IMR-90 (cell line): Measurements from ENCODE around the gene KLK6. TPM values are rescaled to one million over a fixed set of nuclear protein-coding genes. Genes with fewer than 3 reads are reported as not detected.

ENCODE experiments used
- ATAC-seq: fragments of 200-7000 bp; cut with Tn5 transposase; 2 replicates; pipeline ENCODE4 v1.9.1; 2020; ENCODE audit warnings: low read depth, mild to moderate bottlenecking, moderate library complexity
- BruUV-seq: library from RNA; stranded (reverse); fragments of 400-500 nt; replicated peaks from 2 replicates; lab custom pipeline; 2021; lab: Mats Ljungman, UMichigan
- CTCF ChIA-PET: fragments of 300-600 bp; formaldehyde crosslinking; extraction: SDS; loops from one replicate; lab custom pipeline; 2021; ENCODE audit warnings: antibody characterized with exemption; lab: Yijun Ruan, JAX
- POLR2A ChIA-PET: fragments of 300-600 bp; sonication (Branson Sonifier 250); formaldehyde crosslinking; loops from one replicate; lab custom pipeline; 2022; ENCODE audit warnings: antibody characterized with exemption; ENCODE audit not compliant: unreplicated experiment; lab: Charles Lee
- DNase-seq: peaks from one replicate; pipeline ENCODE4 v3.0.0; 2013
- H2AFZ ChIP-seq: replicated peaks from 2 replicates; pipeline ENCODE3; 2013; ENCODE audit warnings: low read length, mild to moderate bottlenecking; ENCODE audit not compliant: poor library complexity
- H2AK5ac ChIP-seq: 2 replicates; pipeline ENCODE4 v1.6.1; 2013; ENCODE audit warnings: low read depth, low read length, inconsistent platforms
- H2AK9ac ChIP-seq: replicated peaks from 2 replicates; pipeline ENCODE3; 2013; ENCODE audit warnings: mild to moderate bottlenecking, low read depth, low read length, moderate library complexity; ENCODE audit not compliant: poor library complexity
- H2BK120ac ChIP-seq: 2 replicates; pipeline ENCODE4 v1.6.1; 2013; ENCODE audit warnings: low read depth, low read length, inconsistent platforms
- H2BK15ac ChIP-seq: 3 replicates; pipeline ENCODE4 v1.6.1; 2013; ENCODE audit warnings: low read depth, low read length, inconsistent platforms
- H2BK20ac ChIP-seq: 2 replicates; pipeline ENCODE4 v1.6.1; 2013; ENCODE audit warnings: low read depth, mild to moderate bottlenecking, inconsistent platforms, low read length, moderate library complexity
- H2BK5ac ChIP-seq: 2 replicates; pipeline ENCODE4 v1.6.1; 2013; ENCODE audit warnings: mild to moderate bottlenecking, low read depth, low read length, inconsistent platforms; ENCODE audit not compliant: poor library complexity, severe bottlenecking
- H3K14ac ChIP-seq: replicated peaks from 2 replicates; pipeline ENCODE4 v1.6.1; 2013; ENCODE audit warnings: low read depth, low read length, inconsistent platforms
- H3K18ac ChIP-seq: 2 replicates; pipeline ENCODE4 v1.6.1; 2013; ENCODE audit warnings: low read depth, low read length, control low read depth
- H3K23ac ChIP-seq: 2 replicates; pipeline ENCODE4 v1.6.1; 2013; ENCODE audit warnings: low read depth, low read length, inconsistent platforms
- H3K27ac ChIP-seq: 2 replicates; pipeline ENCODE4 v1.5.1; 2013; ENCODE audit warnings: mild to moderate bottlenecking, control low read depth, low read length; ENCODE audit not compliant: insufficient read depth
- H3K27me3 ChIP-seq: 2 replicates; pipeline ENCODE4 v1.6.1; 2013; ENCODE audit warnings: low read length; ENCODE audit not compliant: control insufficient read depth, insufficient read depth
- H3K36me3 ChIP-seq: 2 replicates; pipeline ENCODE4 v1.6.1; 2013; ENCODE audit warnings: low read length, mixed read lengths; ENCODE audit not compliant: control insufficient read depth, insufficient read depth
- H3K4ac ChIP-seq: 2 replicates; pipeline ENCODE4 v1.6.1; 2013; ENCODE audit warnings: low read depth, low read length, inconsistent platforms
- H3K4me1 ChIP-seq: 2 replicates; pipeline ENCODE4 v1.6.1; 2013; ENCODE audit warnings: low read length, mixed read lengths; ENCODE audit not compliant: control insufficient read depth, insufficient read depth
- H3K4me2 ChIP-seq: 2 replicates; pipeline ENCODE4 v1.6.1; 2013; ENCODE audit warnings: low read depth, mild to moderate bottlenecking, control low read depth, low read length, moderate library complexity
- H3K4me3 ChIP-seq: 2 replicates; pipeline ENCODE4 v1.5.1; 2013; ENCODE audit warnings: low read depth, mild to moderate bottlenecking, control low read depth, low read length, moderate library complexity; ENCODE audit not compliant: insufficient read depth
- H3K56ac ChIP-seq: 2 replicates; pipeline ENCODE4 v1.6.1; 2013; ENCODE audit warnings: low read length, inconsistent platforms; ENCODE audit not compliant: insufficient read depth; ENCODE audit errors: extremely low read depth
- H3K79me1 ChIP-seq, 2 experiments: 2 replicates each; pipeline ENCODE4 v1.6.1; 2013; ENCODE audit warnings: low read length in 2 of 2, inconsistent platforms in 1 of 2, low read depth in 1 of 2
- H3K9ac ChIP-seq: 2 replicates; pipeline ENCODE4 v1.6.1; 2013; ENCODE audit warnings: low read depth, low read length, control low read depth
- H3K9me1 ChIP-seq: 2 replicates; pipeline ENCODE4 v1.6.1; 2013; ENCODE audit warnings: low read length, inconsistent platforms; ENCODE audit not compliant: insufficient read depth
- H3K9me3 ChIP-seq: 2 replicates; pipeline ENCODE4 v1.6.1; 2013; ENCODE audit warnings: low read length; ENCODE audit not compliant: control insufficient read depth, insufficient read depth
- H4K20me1 ChIP-seq: 2 replicates; pipeline ENCODE4 v1.6.1; 2013; ENCODE audit warnings: low read length, inconsistent platforms; ENCODE audit not compliant: insufficient read depth
- H4K5ac ChIP-seq: 2 replicates; pipeline ENCODE4 v1.6.1; 2013; ENCODE audit warnings: mild to moderate bottlenecking, low read depth, low read length, control low read depth
- H4K8ac ChIP-seq, 2 experiments: 2 replicates each; pipeline ENCODE4 v1.6.1; 2013; ENCODE audit warnings: low read depth in 2 of 2, low read length in 2 of 2, control low read depth in 1 of 2, inconsistent platforms in 1 of 2
- H4K91ac ChIP-seq: 2 replicates; pipeline ENCODE4 v1.6.1; 2013; ENCODE audit warnings: low read depth, low read length, inconsistent platforms; ENCODE audit not compliant: insufficient read depth
- BHLHE40 ChIP-seq: fragments of 150-350 bp; IDR thresholded peaks from 2 replicates; pipeline ENCODE4 v1.6.1; 2016; ENCODE audit warnings: mild to moderate bottlenecking, low read depth, low read length
- CEBPB ChIP-seq: IDR thresholded peaks from 2 replicates; pipeline ENCODE4 v1.6.1; 2012; ENCODE audit warnings: low read depth, low read length, improper control_type of control experiment
- CHD1 ChIP-seq: IDR thresholded peaks from 2 replicates; pipeline ENCODE4 v1.6.1; 2012; ENCODE audit warnings: low read depth, low read length, improper control_type of control experiment
- CTCF ChIP-seq: conservative IDR thresholded peaks from 2 replicates; pipeline ENCODE4 v1.5.1; 2012; ENCODE audit warnings: mild to moderate bottlenecking, low read depth, low read length, improper control_type of control experiment
- MAFK ChIP-seq: IDR thresholded peaks from 2 replicates; pipeline ENCODE4 v1.6.1; 2012; ENCODE audit warnings: low read depth, low read length, improper control_type of control experiment
- MAZ ChIP-seq: IDR thresholded peaks from 2 replicates; pipeline ENCODE4 v1.6.1; 2012; ENCODE audit warnings: low read depth, mild to moderate bottlenecking, low read length, improper control_type of control experiment, moderate library complexity, borderline replicate concordance
- MXI1 ChIP-seq: IDR thresholded peaks from 2 replicates; pipeline ENCODE4 v1.6.1; 2012; ENCODE audit warnings: low read depth, mild to moderate bottlenecking, low read length, moderate library complexity, borderline replicate concordance
- NFE2L2 ChIP-seq: fragments of 150-350 bp; IDR thresholded peaks from 2 replicates; pipeline ENCODE4 v1.6.1; 2016; ENCODE audit warnings: low read depth, mild to moderate bottlenecking, low read length
- POLR2A ChIP-seq: IDR thresholded peaks from 2 replicates; pipeline ENCODE4 v1.6.1; 2012; ENCODE audit warnings: mild to moderate bottlenecking, low read depth, low read length
- RAD21 ChIP-seq: IDR thresholded peaks from 2 replicates; pipeline ENCODE4 v1.6.1; 2012; ENCODE audit warnings: low read length, improper control_type of control experiment
- RCOR1 ChIP-seq: IDR thresholded peaks from 2 replicates; pipeline ENCODE4 v1.6.1; 2012; ENCODE audit warnings: mild to moderate bottlenecking, low read length, improper control_type of control experiment; ENCODE audit not compliant: insufficient replicate concordance
- SMC3 ChIP-seq: fragments of 150-350 bp; IDR thresholded peaks from 2 replicates; pipeline ENCODE4 v1.6.1; 2016; ENCODE audit warnings: low read depth, mild to moderate bottlenecking, antibody characterized with exemption, low read length, moderate library complexity
- WGBS, 2 experiments: methylation state at CpG; one replicate each; pipeline versions ENCODE4 v1.1.5 to v1.1.7; 2013; ENCODE audit warnings: missing lambda C conversion rate in 2 of 2; ENCODE audit not compliant: insufficient read length in 1 of 2; ENCODE audit errors: extremely low coverage in 2 of 2; 5-methylcytosine and 5-hydroxymethylcytosine counted together
- dilution Hi-C: fragments of 300-500 bp; cut with HindIII; formaldehyde crosslinking; loops from one replicate; pipeline ENCODE4 v1.14.3; 2018; ENCODE audit warnings: low sequenced_read_pairs; ENCODE audit not compliant: unreplicated experiment
- in situ Hi-C: fragments of 300-500 bp; cut with MboI; formaldehyde crosslinking; loops from 3 replicates; pipeline ENCODE4 v1.14.3; 2019; ENCODE audit warnings: low sequenced_read_pairs, inconsistent platforms, mixed read lengths
- intact Hi-C: fragments of 100-400 bp; cut with micrococcal nuclease; formaldehyde crosslinking; loops from 2 replicates; pipeline ENCODE4 v1.10.0; 2022
- polyA plus RNA-seq, 3 experiments: library from polyadenylated mRNA; depleted of rRNA; stranded (reverse); fragments of >200 nt; gene quantifications; 2 replicates each; pipeline ENCODE4 v1.2.3, GENCODE V29; 2012; ENCODE audit warnings: low replicate concordance in 1 of 3
- total RNA-seq: library from RNA; depleted of rRNA; stranded (reverse); fragments of >200 nt; gene quantifications from 2 replicates; pipeline ENCODE4 v1.2.3, GENCODE V29; 2012
- TF ChIP-seq, protein P1 (sequence below): fragments of 150-350 bp; IDR thresholded peaks from 2 replicates; pipeline ENCODE4 v1.6.1; 2016; ENCODE audit warnings: low read depth, mild to moderate bottlenecking, low read length, moderate library complexity, borderline replicate concordance
- TF ChIP-seq, protein P2 (sequence below): fragments of 150-350 bp; IDR thresholded peaks from 2 replicates; pipeline ENCODE4 v1.6.1; 2017; ENCODE audit warnings: mild to moderate bottlenecking, antibody characterized with exemption, low read length, low read depth

The KLK6 gene
- total and polyA plus RNA-seq, 2 of the 4 experiments (the other 2 are of a cell fraction) = not detected

- Histone ChIP-seq H4K8ac (no peak overlapping the region), H4K20me1 (no peaks in the 10 kb centered on the region), H4K91ac (no peak overlapping the region), H2AK5ac (no peak overlapping the region), H3K56ac (no peak overlapping the region), H3K4me1 (no peaks in the 10 kb centered on the region), H3K4ac (no peak overlapping the region), H3K9me3 (peaks cover 16% of the 10 kb centered on the region; the same call in 1 of the 2 replicates), H3K4me2 (no peak overlapping the region), H2AK9ac (no peak overlapping the region), H2BK120ac (no peak overlapping the region), H3K36me3 (no peaks in the 10 kb centered on the region), H4K5ac (no peak overlapping the region), H3K9me1 (no peaks in the 10 kb centered on the region), H2BK5ac (no peak overlapping the region), H3K79me1 (no peaks in the 10 kb centered on the region), H3K27me3 (no peaks in the 10 kb centered on the region), H2BK20ac (no peak overlapping the region), H3K18ac (no peak overlapping the region), H2BK15ac (no peak overlapping the region), H3K27ac (no peak overlapping the region), H3K4me3 (no peak overlapping the region), H3K23ac (no peak overlapping the region), H3K9ac (no peak overlapping the region), H3K14ac (no peak overlapping the region), H2AFZ (no peak overlapping the region)
- WGBS, 2 experiments = 40% methylated on average over 4 of the region's 9 CpGs; no CpG with 5 or more reads in 1 of the 2 experiments
- TF ChIP-seq, protein P1, sequence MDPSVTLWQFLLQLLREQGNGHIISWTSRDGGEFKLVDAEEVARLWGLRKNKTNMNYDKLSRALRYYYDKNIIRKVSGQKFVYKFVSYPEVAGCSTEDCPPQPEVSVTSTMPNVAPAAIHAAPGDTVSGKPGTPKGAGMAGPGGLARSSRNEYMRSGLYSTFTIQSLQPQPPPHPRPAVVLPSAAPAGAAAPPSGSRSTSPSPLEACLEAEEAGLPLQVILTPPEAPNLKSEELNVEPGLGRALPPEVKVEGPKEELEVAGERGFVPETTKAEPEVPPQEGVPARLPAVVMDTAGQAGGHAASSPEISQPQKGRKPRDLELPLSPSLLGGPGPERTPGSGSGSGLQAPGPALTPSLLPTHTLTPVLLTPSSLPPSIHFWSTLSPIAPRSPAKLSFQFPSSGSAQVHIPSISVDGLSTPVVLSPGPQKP = no peak
- TF ChIP-seq NFE2L2 (no peak), MAZ (no peak), BHLHE40 (no peak), CEBPB (no peak), CTCF (no peak), CHD1 (no peak), MAFK (no peak), MXI1 (no peak), POLR2A (no peak), RAD21 (no peak), RCOR1 (no peak), SMC3 (no peak)
- TF ChIP-seq, protein P2, sequence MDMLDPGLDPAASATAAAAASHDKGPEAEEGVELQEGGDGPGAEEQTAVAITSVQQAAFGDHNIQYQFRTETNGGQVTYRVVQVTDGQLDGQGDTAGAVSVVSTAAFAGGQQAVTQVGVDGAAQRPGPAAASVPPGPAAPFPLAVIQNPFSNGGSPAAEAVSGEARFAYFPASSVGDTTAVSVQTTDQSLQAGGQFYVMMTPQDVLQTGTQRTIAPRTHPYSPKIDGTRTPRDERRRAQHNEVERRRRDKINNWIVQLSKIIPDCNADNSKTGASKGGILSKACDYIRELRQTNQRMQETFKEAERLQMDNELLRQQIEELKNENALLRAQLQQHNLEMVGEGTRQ = no peak
- no TSS peak for BruUV-seq
- in situ Hi-C loops = no loop called here
- dilution Hi-C loops = no loop called here
- POLR2A ChIA-PET = no interaction called here
- DNase-seq (no peak), ATAC-seq (no peak)
- CTCF ChIA-PET = no interaction called here
- intact Hi-C loops = no loop called here
Measured at GRCh38 chr19:50959731-50960500, 9.5 kb downstream of the KLK6 start.
